HEK293 (cell line): ENCODE data around the gene CD9.

Experiments
- BCL11A ChIP-seq: fragments of 450-650 bp; formaldehyde crosslinking; IDR thresholded peaks from 2 replicates; pipeline ENCODE4 v1.5.1; 2016; ENCODE audit warnings: low read depth, missing biosample characterization, missing genetic modification characterization
- KLF1 ChIP-seq: fragments of 450-650 bp; formaldehyde crosslinking; IDR thresholded peaks from 2 replicates; pipeline ENCODE4 v1.5.1; 2016; ENCODE audit warnings: missing biosample characterization, missing genetic modification characterization
- KLF9 ChIP-seq: fragments of 450-650 bp; formaldehyde crosslinking; IDR thresholded peaks from 2 replicates; pipeline ENCODE4 v1.5.1; 2016; ENCODE audit warnings: missing biosample characterization, missing genetic modification characterization, low read depth
- ZBTB21 ChIP-seq: fragments of 450-650 bp; formaldehyde crosslinking; IDR thresholded peaks from 2 replicates; pipeline ENCODE4 v1.5.1; 2017; ENCODE audit warnings: missing biosample characterization, missing genetic modification characterization
- ZBTB7A ChIP-seq: fragments of 450-650 bp; formaldehyde crosslinking; IDR thresholded peaks from 2 replicates; pipeline ENCODE4 v1.5.1; 2016; ENCODE audit warnings: low read depth, missing biosample characterization, missing genetic modification characterization
- ZFP41 ChIP-seq: fragments of 450-650 bp; formaldehyde crosslinking; IDR thresholded peaks from 2 replicates; pipeline ENCODE4 v1.5.1; 2016; ENCODE audit warnings: missing biosample characterization, missing genetic modification characterization, borderline replicate concordance
- ZNF132 ChIP-seq: fragments of 450-650 bp; formaldehyde crosslinking; IDR thresholded peaks from 2 replicates; pipeline ENCODE4 v1.5.1; 2017; ENCODE audit warnings: missing biosample characterization, missing genetic modification characterization, borderline replicate concordance
- ZNF274 ChIP-seq, 2 experiments: fragments of 200-500 bp in 1 of 2; fragments of 450-650 bp in 1 of 2; sonication (Bioruptor generic) in 1 of 2; formaldehyde crosslinking in 1 of 2; IDR thresholded peaks; 2 replicates each; pipeline versions ENCODE4 v1.5.1 to v1.6.1; 2014 to 2016; ENCODE audit warnings: borderline replicate concordance in 1 of 2, inconsistent platforms in 1 of 2, low read length in 1 of 2, missing biosample characterization in 1 of 2, missing genetic modification characterization in 1 of 2
- ZNF302 ChIP-seq: fragments of 450-650 bp; formaldehyde crosslinking; IDR thresholded peaks from 2 replicates; pipeline ENCODE4 v1.5.1; 2016; ENCODE audit warnings: missing biosample characterization, missing genetic modification characterization, low read depth
- ZNF324 ChIP-seq: fragments of 450-650 bp; formaldehyde crosslinking; IDR thresholded peaks from 2 replicates; pipeline ENCODE4 v1.5.1; 2016; ENCODE audit warnings: missing biosample characterization, missing genetic modification characterization
- ZNF394 ChIP-seq: fragments of 450-650 bp; formaldehyde crosslinking; IDR thresholded peaks from 2 replicates; pipeline ENCODE4 v1.5.1; 2016; ENCODE audit warnings: missing biosample characterization, missing genetic modification characterization, mild to moderate bottlenecking, moderate library complexity, borderline replicate concordance
- ZNF416 ChIP-seq: fragments of 450-650 bp; formaldehyde crosslinking; IDR thresholded peaks from 2 replicates; pipeline ENCODE4 v1.5.1; 2016; ENCODE audit warnings: missing biosample characterization, missing genetic modification characterization
- ZNF423 ChIP-seq: fragments of 450-650 bp; formaldehyde crosslinking; IDR thresholded peaks from 2 replicates; pipeline ENCODE4 v1.5.1; 2016; ENCODE audit warnings: missing biosample characterization, missing genetic modification characterization
- ZNF548 ChIP-seq: fragments of 450-650 bp; formaldehyde crosslinking; IDR thresholded peaks from 2 replicates; pipeline ENCODE4 v1.5.1; 2016; ENCODE audit warnings: missing biosample characterization, missing genetic modification characterization
- ZNF658 ChIP-seq: fragments of 450-650 bp; formaldehyde crosslinking; IDR thresholded peaks from 2 replicates; pipeline ENCODE4; 2016; ENCODE audit warnings: missing biosample characterization, missing genetic modification characterization
- ZNF747 ChIP-seq: fragments of 450-650 bp; formaldehyde crosslinking; IDR thresholded peaks from 2 replicates; pipeline ENCODE4 v1.5.1; 2016; ENCODE audit warnings: missing biosample characterization, missing genetic modification characterization
- TF ChIP-seq, protein P1 (sequence below): fragments of 450-650 bp; formaldehyde crosslinking; IDR thresholded peaks from 2 replicates; pipeline ENCODE4 v1.5.1; 2017; ENCODE audit warnings: missing biosample characterization, missing genetic modification characterization
- TF ChIP-seq, protein P2 (sequence below): fragments of 450-650 bp; formaldehyde crosslinking; IDR thresholded peaks from 2 replicates; pipeline ENCODE4 v1.5.1; 2016; ENCODE audit warnings: missing biosample characterization, missing genetic modification characterization
- TF ChIP-seq, protein P3 (sequence below): fragments of 450-650 bp; formaldehyde crosslinking; IDR thresholded peaks from 2 replicates; pipeline ENCODE4 v1.5.1; 2016; ENCODE audit warnings: missing biosample characterization, missing genetic modification characterization, borderline replicate concordance
- TF ChIP-seq, protein P4 (sequence below): IDR thresholded peaks from 2 replicates; pipeline ENCODE4 v1.6.1; 2011; ENCODE audit warnings: mild to moderate bottlenecking, low read depth, low read length, borderline replicate concordance
- TF ChIP-seq, protein P5 (sequence below): fragments of 450-650 bp; formaldehyde crosslinking; IDR thresholded peaks from 2 replicates; pipeline ENCODE4 v1.5.1; 2016; ENCODE audit warnings: missing biosample characterization, missing genetic modification characterization, low read depth
- TF ChIP-seq, protein P6 (sequence below): fragments of 450-650 bp; formaldehyde crosslinking; conservative IDR thresholded peaks from 2 replicates; pipeline ENCODE4 v1.5.1; 2016; ENCODE audit warnings: low read depth, missing biosample characterization, missing genetic modification characterization

CD9 gene

DNA sequence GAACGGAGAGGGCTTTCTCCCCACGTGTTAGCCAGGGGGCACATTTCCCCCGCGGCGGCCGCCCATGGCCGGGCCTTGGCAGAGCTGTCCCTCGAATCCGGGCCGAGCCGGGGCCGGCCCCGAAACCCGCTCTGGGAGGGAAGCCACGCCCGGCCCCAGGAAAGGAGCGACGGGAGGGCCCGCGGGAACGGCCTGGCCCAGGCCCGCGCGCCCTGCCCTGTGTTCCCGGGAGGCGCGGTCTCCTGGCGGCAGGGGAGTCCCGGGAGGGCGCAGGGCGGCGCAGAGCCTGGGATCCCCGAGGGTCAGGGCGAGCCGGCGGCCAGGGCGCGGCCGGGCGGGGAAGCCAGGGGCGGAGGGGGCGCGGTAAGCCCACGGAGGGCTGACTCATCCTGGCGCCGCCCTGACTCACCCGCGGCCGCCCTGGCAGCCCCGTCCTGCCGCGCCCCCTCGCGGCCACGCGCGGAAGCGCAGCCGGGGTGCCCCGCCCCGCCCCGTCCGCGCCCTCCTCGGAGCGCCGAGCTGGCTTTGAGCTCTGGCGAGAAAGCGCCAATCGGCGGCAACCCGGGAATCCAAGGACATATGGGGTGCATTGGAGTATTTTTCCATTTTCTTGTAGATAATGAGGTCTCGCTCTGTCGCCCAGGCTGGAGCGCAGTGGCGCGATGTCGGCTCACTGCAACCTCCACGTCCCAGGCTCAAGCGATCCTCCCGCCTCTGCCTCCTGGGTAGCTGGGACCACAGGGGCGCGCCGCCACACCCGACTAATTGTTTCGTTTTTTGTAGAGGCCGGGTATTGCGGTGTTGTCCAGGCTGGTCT is 78.4 kb downstream of the CD9 start (continued):
- TF ChIP-seq ZNF132 (tag by site-specific recombination) (no peak), ZNF324 (tag by site-specific recombination) (no peak), ZNF394 (tag by site-specific recombination) (no peak), ZNF548 (tag by site-specific recombination) (0 out of 2 replicates have a peak, but pooled peaks have one; percentile 27), ZNF658 (tag by site-specific recombination) (no peak), ZNF302 (tag by site-specific recombination) (no peak), ZBTB21 (tag by site-specific recombination) (no peak), ZBTB7A (no peak), ZNF416 (tag by site-specific recombination) (no peak), BCL11A (tag by site-specific recombination) (no peak), ZNF423 (tag by site-specific recombination) (no peak), KLF1 (peak; percentile 96), KLF9 (0 out of 2 replicates have a peak, but pooled peaks have one; percentile 21), ZNF747 (tag by site-specific recombination) (no peak), ZFP41 (tag by site-specific recombination) (no peak), ZNF274 (IDR thresholded peaks at IDR 0.05; ENCODE audit: low read length) (no peak), ZNF274 (tag by site-specific recombination; IDR thresholded peaks at IDR 0.05; ENCODE audit: borderline replicate concordance) (no peak)
- TF ChIP-seq, protein P1, sequence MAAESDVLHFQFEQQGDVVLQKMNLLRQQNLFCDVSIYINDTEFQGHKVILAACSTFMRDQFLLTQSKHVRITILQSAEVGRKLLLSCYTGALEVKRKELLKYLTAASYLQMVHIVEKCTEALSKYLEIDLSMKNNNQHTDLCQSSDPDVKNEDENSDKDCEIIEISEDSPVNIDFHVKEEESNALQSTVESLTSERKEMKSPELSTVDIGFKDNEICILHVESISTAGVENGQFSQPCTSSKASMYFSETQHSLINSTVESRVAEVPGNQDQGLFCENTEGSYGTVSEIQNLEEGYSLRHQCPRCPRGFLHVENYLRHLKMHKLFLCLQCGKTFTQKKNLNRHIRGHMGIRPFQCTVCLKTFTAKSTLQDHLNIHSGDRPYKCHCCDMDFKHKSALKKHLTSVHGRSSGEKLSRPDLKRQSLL (tag by site-specific recombination), result no peak
- TF ChIP-seq, protein P2, sequence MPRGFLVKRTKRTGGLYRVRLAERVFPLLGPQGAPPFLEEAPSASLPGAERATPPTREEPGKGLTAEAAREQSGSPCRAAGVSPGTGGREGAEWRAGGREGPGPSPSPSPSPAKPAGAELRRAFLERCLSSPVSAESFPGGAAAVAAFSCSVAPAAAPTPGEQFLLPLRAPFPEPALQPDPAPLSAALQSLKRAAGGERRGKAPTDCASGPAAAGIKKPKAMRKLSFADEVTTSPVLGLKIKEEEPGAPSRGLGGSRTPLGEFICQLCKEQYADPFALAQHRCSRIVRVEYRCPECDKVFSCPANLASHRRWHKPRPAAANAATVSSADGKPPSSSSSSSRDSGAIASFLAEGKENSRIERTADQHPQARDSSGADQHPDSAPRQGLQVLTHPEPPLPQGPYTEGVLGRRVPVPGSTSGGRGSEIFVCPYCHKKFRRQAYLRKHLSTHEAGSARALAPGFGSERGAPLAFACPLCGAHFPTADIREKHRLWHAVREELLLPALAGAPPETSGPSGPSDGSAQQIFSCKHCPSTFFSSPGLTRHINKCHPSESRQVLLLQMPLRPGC (tag by site-specific recombination), result no peak
- TF ChIP-seq, protein P3, sequence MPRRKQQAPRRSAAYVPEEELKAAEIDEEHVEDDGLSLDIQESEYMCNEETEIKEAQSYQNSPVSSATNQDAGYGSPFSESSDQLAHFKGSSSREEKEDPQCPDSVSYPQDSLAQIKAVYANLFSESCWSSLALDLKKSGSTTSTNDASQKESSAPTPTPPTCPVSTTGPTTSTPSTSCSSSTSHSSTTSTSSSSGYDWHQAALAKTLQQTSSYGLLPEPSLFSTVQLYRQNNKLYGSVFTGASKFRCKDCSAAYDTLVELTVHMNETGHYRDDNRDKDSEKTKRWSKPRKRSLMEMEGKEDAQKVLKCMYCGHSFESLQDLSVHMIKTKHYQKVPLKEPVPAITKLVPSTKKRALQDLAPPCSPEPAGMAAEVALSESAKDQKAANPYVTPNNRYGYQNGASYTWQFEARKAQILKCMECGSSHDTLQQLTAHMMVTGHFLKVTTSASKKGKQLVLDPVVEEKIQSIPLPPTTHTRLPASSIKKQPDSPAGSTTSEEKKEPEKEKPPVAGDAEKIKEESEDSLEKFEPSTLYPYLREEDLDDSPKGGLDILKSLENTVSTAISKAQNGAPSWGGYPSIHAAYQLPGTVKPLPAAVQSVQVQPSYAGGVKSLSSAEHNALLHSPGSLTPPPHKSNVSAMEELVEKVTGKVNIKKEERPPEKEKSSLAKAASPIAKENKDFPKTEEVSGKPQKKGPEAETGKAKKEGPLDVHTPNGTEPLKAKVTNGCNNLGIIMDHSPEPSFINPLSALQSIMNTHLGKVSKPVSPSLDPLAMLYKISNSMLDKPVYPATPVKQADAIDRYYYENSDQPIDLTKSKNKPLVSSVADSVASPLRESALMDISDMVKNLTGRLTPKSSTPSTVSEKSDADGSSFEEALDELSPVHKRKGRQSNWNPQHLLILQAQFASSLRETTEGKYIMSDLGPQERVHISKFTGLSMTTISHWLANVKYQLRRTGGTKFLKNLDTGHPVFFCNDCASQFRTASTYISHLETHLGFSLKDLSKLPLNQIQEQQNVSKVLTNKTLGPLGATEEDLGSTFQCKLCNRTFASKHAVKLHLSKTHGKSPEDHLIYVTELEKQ (tag by site-specific recombination), result no peak
- TF ChIP-seq, protein P4, sequence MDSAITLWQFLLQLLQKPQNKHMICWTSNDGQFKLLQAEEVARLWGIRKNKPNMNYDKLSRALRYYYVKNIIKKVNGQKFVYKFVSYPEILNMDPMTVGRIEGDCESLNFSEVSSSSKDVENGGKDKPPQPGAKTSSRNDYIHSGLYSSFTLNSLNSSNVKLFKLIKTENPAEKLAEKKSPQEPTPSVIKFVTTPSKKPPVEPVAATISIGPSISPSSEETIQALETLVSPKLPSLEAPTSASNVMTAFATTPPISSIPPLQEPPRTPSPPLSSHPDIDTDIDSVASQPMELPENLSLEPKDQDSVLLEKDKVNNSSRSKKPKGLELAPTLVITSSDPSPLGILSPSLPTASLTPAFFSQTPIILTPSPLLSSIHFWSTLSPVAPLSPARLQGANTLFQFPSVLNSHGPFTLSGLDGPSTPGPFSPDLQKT, result no peak
- TF ChIP-seq, protein P5, sequence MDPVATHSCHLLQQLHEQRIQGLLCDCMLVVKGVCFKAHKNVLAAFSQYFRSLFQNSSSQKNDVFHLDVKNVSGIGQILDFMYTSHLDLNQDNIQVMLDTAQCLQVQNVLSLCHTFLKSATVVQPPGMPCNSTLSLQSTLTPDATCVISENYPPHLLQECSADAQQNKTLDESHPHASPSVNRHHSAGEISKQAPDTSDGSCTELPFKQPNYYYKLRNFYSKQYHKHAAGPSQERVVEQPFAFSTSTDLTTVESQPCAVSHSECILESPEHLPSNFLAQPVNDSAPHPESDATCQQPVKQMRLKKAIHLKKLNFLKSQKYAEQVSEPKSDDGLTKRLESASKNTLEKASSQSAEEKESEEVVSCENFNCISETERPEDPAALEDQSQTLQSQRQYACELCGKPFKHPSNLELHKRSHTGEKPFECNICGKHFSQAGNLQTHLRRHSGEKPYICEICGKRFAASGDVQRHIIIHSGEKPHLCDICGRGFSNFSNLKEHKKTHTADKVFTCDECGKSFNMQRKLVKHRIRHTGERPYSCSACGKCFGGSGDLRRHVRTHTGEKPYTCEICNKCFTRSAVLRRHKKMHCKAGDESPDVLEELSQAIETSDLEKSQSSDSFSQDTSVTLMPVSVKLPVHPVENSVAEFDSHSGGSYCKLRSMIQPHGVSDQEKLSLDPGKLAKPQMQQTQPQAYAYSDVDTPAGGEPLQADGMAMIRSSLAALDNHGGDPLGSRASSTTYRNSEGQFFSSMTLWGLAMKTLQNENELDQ (tag by site-specific recombination), result no peak
- TF ChIP-seq, protein P6, sequence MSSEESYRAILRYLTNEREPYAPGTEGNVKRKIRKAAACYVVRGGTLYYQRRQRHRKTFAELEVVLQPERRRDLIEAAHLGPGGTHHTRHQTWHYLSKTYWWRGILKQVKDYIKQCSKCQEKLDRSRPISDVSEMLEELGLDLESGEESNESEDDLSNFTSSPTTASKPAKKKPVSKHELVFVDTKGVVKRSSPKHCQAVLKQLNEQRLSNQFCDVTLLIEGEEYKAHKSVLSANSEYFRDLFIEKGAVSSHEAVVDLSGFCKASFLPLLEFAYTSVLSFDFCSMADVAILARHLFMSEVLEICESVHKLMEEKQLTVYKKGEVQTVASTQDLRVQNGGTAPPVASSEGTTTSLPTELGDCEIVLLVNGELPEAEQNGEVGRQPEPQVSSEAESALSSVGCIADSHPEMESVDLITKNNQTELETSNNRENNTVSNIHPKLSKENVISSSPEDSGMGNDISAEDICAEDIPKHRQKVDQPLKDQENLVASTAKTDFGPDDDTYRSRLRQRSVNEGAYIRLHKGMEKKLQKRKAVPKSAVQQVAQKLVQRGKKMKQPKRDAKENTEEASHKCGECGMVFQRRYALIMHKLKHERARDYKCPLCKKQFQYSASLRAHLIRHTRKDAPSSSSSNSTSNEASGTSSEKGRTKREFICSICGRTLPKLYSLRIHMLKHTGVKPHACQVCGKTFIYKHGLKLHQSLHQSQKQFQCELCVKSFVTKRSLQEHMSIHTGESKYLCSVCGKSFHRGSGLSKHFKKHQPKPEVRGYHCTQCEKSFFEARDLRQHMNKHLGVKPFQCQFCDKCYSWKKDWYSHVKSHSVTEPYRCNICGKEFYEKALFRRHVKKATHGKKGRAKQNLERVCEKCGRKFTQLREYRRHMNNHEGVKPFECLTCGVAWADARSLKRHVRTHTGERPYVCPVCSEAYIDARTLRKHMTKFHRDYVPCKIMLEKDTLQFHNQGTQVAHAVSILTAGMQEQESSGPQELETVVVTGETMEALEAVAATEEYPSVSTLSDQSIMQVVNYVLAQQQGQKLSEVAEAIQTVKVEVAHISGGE (tag by site-specific recombination), result no peak
